NT2/D1 (cell line): Measurements from ENCODE around the gene TMEM8B.
A peak's percentile ranks its signal among the peaks of the same experiment; 100 is the strongest.

Source experiments
- DNase-seq: peaks from one replicate; pipeline ENCODE4 v3.0.0-alpha.2; 2011; ENCODE audit warnings: low read depth, low spot score
- H3K27me3 ChIP-seq: 2 replicates; pipeline ENCODE4 v1.6.0; 2011; ENCODE audit warnings: mild to moderate bottlenecking; ENCODE audit not compliant: insufficient read length, insufficient read depth
- H3K36me3 ChIP-seq: 2 replicates; pipeline ENCODE4 v1.6.1; 2011; ENCODE audit warnings: mild to moderate bottlenecking, low read length, mixed read lengths; ENCODE audit not compliant: insufficient read depth, insufficient read length
- H3K4me1 ChIP-seq: 2 replicates; pipeline ENCODE4 v1.5.1; 2011; ENCODE audit not compliant: insufficient read depth, insufficient read length
- H3K4me3 ChIP-seq: 2 replicates; pipeline ENCODE4 v1.5.1; 2011; ENCODE audit warnings: low read depth; ENCODE audit not compliant: insufficient read length
- H3K9ac ChIP-seq: 2 replicates; pipeline ENCODE4 v1.6.0; 2011; ENCODE audit warnings: low read depth; ENCODE audit not compliant: insufficient read length
- H3K9me3 ChIP-seq: 2 replicates; pipeline ENCODE4 v1.5.1; 2011; ENCODE audit warnings: mild to moderate bottlenecking, low read length; ENCODE audit not compliant: insufficient read depth
- SUZ12 ChIP-seq: IDR thresholded peaks from 2 replicates; pipeline ENCODE4 v1.6.1; 2011; ENCODE audit not compliant: insufficient read length, insufficient read depth; ENCODE audit errors: extremely low read depth
- YY1 ChIP-seq: IDR thresholded peaks from 2 replicates; pipeline ENCODE4 v1.6.1; 2011; ENCODE audit not compliant: insufficient read length, insufficient read depth
- ZNF274 ChIP-seq: IDR thresholded peaks from 2 replicates; pipeline ENCODE4 v1.6.1; 2011; ENCODE audit warnings: mild to moderate bottlenecking, low read depth, low read length

TMEM8B gene

GRCh38 chr9:35800530-35800929, 28.5 kb upstream of the TMEM8B start:
- no peak for TF ChIP-seq YY1
- TF ChIP-seq ZNF274, result no peak
- TF ChIP-seq SUZ12, result no peak
- no peak overlapping the region for H3K9ac ChIP-seq
- peaks cover 29% of the 10 kb centered on the region for H3K36me3 ChIP-seq
- no peaks in the 10 kb centered on the region for H3K9me3 ChIP-seq
- H3K4me3 ChIP-seq, result no peak overlapping the region
- H3K27me3 ChIP-seq, result no peaks in the 10 kb centered on the region
- no peak for DNase-seq
- H3K4me1 ChIP-seq, result no peaks in the 10 kb centered on the region

- Histone ChIP-seq H3K36me3 (peaks cover 38% of the 10 kb centered on the region), H3K9ac (no peak overlapping the region), H3K4me1 (no peaks in the 10 kb centered on the region), H3K4me3 (no peak overlapping the region), H3K9me3 (no peaks in the 10 kb centered on the region), H3K27me3 (no peaks in the 10 kb centered on the region)
- no peak for DNase-seq
- TF ChIP-seq ZNF274 (no peak), SUZ12 (no peak), YY1 (no peak)
Measured at GRCh38 chr9:35801328-35802128, 27.5 kb upstream of the TMEM8B start.

- no peak for DNase-seq
- Histone ChIP-seq H3K9me3 (no peaks in the 10 kb centered on the region), H3K36me3 (peaks cover 61% of the 10 kb centered on the region), H3K4me3 (no peak overlapping the region), H3K9ac (no peak overlapping the region), H3K27me3 (no peaks in the 10 kb centered on the region), H3K4me1 (no peaks in the 10 kb centered on the region)
- TF ChIP-seq SUZ12, result no peak
- no peak for TF ChIP-seq ZNF274
- TF ChIP-seq YY1, result no peak
Measured at GRCh38 chr9:35806101-35806500, 22.9 kb upstream of the TMEM8B start.

GRCh38 chr9:35808433-35808832, 20.6 kb upstream of the TMEM8B start:
- H3K4me3 ChIP-seq, result no peak overlapping the region
- peaks cover 3% of the 10 kb centered on the region for H3K4me1 ChIP-seq
- TF ChIP-seq YY1 (no peak), SUZ12 (no peak), ZNF274 (no peak)
- H3K9me3 ChIP-seq, result no peaks in the 10 kb centered on the region
- peaks cover 48% of the 10 kb centered on the region for H3K36me3 ChIP-seq
- no peak overlapping the region for H3K9ac ChIP-seq
- peaks cover 8% of the 10 kb centered on the region for H3K27me3 ChIP-seq
- DNase-seq, result no peak

- H3K4me3 ChIP-seq, result no peak overlapping the region
- peaks cover 5% of the 10 kb centered on the region for H3K4me1 ChIP-seq
- no peak for TF ChIP-seq YY1
- no peak for TF ChIP-seq ZNF274
- no peak for TF ChIP-seq SUZ12
- H3K9me3 ChIP-seq, result no peaks in the 10 kb centered on the region
- peaks cover 8% of the 10 kb centered on the region for H3K27me3 ChIP-seq
- no peak for DNase-seq
- peaks cover 48% of the 10 kb centered on the region for H3K36me3 ChIP-seq
- H3K9ac ChIP-seq, result no peak overlapping the region
Measured at GRCh38 chr9:35810122-35810521, 18.9 kb upstream of the TMEM8B start.

GRCh38 chr9:35811381-35812024, 17.5 kb upstream of the TMEM8B start:
- H3K4me3 ChIP-seq, result peak overlapping the region; percentile 49
- peak overlapping the region; percentile 44 for H3K9ac ChIP-seq
- H3K36me3 ChIP-seq, result peaks cover 34% of the 10 kb centered on the region
- no peaks in the 10 kb centered on the region for H3K9me3 ChIP-seq
- no peak for DNase-seq
- H3K4me1 ChIP-seq, result peaks cover 5% of the 10 kb centered on the region
- TF ChIP-seq YY1 (no peak), SUZ12 (no peak)
- peaks cover 8% of the 10 kb centered on the region for H3K27me3 ChIP-seq

- peak; percentile 95 for DNase-seq
- peak within 1 kb of the TSS; percentile 44 for H3K9ac ChIP-seq
- H3K4me1 ChIP-seq, result peaks cover 5% of the 10 kb centered on the region
- H3K27me3 ChIP-seq, result peaks cover 8% of the 10 kb centered on the region
- TF ChIP-seq ZNF274, result no peak
- no peak for TF ChIP-seq YY1
- TF ChIP-seq SUZ12, result no peak
- peaks cover 30% of the 10 kb centered on the region for H3K36me3 ChIP-seq
- H3K4me3 ChIP-seq, result peak within 1 kb of the TSS; percentile 49
- no peaks in the 10 kb centered on the region for H3K9me3 ChIP-seq
Measured at GRCh38 chr9:35812025-35812602, 16.9 kb upstream of the TMEM8B start, which contains the start of gene SPAG8. Gene SPAG8, minus strand, starts transcription at chr9:35812262. Its CDS starts 115 bp downstream, at chr9:35812147.
